SKM-1 (cell line): Measurements from ENCODE around the gene DNAH7.
"Not testable (repeated sequence)": the region's sequence is repeated elsewhere in the genome, so short reads cannot be mapped to it uniquely, and the experiment has no call there.

Experiments used
- DNase-seq: peaks from one replicate; lab custom pipeline; 2025; ENCODE audit not compliant: unreplicated experiment; lab: John Stamatoyannopoulos, UW

DNAH7 gene

DNA sequence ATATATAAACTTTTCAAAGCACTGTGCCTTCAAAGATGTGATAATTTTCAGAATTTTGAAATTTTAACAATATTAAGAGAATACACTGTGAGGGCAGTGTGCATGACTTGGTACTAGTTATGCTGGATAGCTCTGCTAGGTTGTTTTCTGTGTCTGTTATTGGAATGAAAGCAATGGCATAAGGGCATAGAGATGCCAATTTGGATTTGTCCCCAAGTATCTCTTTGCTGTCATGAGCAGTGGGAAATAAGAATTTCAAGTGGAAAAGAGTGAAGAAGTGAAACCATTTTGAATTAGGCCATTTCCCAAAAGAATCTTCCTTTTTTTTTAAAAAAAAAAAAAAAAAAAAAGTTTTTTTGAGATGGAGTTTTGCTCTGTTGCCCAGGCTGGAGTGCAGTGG, 334.8 kb downstream of the DNAH7 start:
- DNase-seq, result no peak

GRCh38 chr2:195732574-195732973, 336.1 kb downstream of the DNAH7 start:
- no peak for DNase-seq

DNA sequence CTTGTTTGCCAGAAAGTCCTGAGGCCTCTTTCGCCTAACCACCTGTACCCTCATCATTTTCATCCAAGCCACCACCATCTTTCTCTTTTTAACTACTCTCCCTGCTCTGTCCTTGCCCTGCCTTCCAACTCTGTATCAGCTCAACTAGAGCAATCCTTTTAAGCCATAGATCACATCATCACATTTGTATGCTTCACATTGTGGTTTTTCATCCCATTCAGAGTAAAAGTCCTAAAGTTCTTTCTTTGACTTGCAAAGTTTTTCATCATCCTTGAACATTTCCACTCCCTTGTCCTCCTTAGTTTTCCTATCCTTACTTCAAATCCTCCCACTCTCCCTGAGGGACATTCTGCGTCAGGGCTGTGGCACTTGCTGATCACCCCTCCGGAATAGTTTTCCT, 337.7 kb downstream of the DNAH7 start:
- no peak for DNase-seq

GRCh38 chr2:195727106-195727505, 341.5 kb downstream of the DNAH7 start:
- DNase-seq, result no peak

GRCh38 chr2:195722075-195722474, 346.6 kb downstream of the DNAH7 start:
- DNase-seq, result no peak

DNA sequence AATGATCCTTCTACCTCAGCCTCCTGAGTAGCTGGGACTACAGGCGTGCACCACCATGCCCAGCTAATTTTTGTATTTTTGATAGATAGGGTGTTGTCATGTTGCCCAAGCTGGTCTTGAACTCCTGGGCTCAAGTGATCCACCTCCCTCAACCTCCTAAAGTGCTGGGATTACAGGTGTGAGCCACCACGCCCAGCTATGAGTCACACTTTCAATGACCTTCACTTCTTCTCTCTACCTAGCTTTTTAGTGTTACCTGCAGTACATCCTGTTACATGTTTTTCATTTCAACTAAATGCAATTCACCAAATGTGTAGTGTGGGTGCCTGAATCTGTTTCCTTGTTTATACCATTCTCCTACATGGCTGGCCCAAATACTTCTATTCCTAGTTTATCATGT, 347.6 kb downstream of the DNAH7 start:
- no peak for DNase-seq

DNA sequence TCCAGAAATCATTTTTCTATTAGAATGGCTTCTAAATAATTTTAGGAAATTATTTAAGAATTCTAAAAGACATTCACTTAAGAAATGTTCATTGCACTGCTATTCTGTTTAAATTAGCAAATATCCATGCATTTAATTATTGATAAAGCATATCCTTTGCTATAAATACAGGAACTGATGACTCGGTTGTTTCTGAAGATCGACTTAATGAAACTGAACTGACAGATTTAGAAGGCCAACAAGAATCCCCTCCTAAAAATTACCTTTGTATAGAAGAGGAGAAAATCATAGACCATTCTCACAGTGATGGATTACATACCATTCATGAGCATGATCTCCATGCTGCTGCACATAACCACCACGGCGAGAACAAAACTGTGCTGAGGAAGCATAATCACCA, 352.2 kb downstream of the DNAH7 start:
- no peak for DNase-seq

DNA sequence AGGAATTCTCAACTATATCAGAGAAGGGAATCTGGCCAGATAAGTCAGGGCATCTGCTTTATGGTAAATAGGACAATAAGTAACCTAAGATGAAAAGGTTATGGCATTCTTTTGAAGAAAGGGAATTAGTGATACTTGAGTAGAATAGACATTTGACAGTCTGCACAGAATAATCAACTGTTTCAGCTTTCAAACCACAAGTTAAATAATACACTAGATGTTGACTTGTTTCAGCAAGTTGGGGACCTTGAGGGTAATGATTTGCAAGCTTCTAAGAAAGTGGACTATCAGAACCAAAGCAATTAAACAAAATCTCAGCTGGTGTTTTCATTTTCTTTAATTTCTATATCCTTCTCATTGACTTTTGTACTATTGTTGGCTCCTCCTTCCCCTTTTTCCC, 357.2 kb downstream of the DNAH7 start:
- DNase-seq, result no peak

DNA sequence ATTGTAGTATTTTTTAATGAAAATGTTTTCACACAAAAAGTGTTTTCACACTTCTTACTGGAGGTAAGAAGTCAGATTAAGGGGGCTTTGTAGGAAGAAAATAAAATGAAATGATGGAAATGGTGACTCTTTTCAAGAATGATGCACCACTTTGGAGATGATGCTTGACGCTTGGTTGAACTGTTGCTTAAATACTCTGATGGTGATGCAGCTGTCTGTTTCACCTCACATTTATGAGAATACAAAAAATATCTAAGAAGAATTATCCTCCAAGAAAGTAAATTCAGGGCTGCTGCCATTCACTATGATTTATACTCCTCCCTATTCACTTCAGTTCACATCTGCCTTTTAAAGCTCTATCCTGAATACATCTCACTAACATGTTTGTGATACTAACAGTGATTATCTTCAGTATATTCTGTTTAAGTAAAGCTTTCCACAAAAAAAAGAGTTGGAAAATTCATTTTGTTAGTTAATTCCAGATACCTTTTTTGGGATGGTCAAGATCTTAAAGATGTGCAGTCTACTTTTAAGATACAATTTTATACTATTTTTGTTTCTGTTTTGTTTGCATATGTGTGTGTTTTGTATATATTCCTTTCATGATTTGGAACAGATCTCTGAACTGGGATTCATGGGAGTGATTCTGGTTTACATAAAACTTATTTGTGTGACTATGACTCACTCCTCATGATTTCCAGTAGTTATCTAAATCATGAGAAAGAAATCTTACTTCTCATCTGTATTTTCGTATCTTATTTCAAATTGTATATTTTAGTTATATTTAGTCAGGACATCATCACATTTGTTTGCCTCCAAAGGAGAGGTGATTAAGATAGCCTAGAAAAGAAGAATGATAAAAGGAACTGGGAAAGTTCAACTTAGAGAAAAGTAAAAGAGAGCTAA, 358.5 kb downstream of the DNAH7 start:
- no peak for DNase-seq

DNA sequence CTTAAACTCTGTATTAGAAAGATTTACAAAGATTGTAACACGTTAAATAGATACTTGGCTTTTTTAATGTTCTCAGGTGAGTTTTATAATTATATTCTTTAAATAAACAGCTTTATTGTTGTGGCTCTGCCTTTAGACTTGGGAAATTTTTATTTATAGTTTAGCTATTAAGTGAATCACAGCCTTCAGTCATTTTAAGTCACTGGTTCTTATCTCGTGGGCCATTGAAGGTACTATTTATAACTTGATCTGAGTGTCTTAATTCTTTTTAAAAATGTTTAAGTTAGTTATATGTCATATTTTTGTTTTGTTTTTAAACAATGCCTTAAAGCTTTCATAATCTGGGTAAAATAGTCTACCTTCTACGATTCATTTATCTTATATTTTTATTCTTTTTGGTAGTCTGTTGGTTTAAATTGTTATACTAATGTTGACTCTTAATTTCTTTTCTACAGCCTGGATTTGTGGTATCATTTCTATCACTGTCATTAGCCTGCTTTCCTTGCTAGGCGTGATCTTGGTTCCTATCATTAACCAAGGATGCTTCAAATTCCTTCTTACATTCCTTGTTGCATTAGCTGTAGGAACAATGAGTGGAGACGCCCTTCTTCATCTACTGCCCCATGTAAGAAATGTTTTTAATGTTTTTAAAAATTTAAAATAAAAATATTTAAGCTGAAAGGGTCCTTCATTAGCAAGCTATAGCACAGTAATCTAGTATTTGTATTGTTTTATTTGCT, 362.3 kb downstream of the DNAH7 start:
- no peak for DNase-seq

DNA sequence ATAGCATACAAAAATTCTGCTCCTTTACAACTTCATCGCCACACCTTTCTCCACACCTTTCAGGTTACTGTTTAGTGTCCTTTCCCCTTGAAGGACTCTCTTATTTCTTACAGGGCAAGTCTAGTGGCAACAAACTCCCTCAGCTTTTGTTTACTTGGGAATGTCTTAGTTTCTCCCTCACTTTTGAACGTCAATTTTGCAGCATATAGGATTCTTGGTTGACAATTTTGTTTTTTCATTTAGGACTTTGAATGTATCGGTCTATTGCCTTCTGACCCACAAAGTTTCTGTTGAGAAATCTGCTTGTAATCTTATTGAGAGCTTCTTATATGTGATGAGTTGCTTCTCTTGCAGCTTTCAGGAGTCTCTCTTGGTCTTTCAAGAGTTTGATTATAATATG, 368.2 kb downstream of the DNAH7 start:
- no peak for DNase-seq

DNA sequence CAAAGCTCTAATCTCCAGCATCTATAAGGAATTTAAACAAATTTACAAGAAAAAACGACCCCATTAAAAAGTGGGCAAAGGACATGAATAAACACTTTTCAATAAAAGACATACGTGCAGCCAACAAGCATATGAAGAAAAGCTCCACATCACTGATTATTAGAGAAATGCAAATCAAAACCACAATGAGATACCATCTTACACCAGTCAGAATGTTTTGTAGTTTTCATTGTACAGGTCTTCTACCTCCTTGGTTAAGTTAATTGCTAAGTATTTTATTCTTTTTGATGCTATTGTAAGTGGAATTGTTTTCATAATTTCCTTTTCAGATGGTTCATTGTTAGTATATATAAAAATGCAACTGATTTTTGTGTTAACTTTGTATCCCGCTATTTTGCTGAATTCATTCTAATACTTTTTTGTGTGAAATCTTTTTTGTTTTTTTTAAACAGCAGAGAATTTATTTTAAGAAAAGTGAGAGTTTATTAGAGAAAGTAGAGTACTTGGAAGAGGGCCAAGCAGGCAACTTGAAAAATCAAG, 370.9 kb downstream of the DNAH7 start:
- DNase-seq, result no peak

DNA sequence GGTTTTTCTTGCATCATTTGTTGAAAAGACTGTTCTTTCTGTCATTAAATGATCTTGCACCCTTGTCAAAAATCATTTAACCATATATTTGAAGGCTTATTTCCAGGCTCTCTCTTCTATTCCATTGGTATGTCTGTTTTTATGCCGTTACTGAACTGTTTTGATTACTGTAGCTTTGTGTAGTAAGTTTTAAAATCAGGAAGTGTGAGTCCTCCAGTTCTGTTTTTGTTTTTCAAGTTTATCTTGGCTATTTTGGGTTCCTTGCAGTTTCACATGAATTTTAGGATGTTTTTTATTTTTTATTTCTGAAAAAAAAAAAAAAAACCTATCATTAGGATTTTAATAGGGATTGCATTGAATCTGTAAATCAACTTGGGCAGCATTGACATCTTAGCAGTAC, 372.6 kb downstream of the DNAH7 start:
- no peak for DNase-seq

GRCh38 chr2:195695002-195695631, 373.5 kb downstream of the DNAH7 start:
- no peak for DNase-seq

DNA sequence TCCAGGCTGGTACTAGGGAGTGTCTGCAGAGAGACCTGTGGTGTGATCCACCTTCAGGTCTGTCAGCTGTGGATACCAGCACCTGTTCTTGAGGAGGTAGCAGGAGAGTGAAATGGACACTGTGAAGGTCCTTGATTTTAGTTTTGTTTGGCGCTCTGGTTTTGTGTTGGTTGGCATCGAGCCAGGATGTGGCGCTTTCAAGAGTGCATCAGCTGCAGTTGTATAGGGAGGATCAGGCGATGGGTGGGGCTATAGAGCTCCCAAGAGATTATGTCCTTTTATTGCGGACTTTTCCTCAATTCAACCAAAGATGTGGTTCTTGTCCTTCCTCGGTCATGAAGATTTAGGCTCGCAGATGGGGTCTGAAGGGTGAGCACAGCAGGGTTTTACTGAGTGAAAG, 374.1 kb downstream of the DNAH7 start:
- no peak for DNase-seq

DNA sequence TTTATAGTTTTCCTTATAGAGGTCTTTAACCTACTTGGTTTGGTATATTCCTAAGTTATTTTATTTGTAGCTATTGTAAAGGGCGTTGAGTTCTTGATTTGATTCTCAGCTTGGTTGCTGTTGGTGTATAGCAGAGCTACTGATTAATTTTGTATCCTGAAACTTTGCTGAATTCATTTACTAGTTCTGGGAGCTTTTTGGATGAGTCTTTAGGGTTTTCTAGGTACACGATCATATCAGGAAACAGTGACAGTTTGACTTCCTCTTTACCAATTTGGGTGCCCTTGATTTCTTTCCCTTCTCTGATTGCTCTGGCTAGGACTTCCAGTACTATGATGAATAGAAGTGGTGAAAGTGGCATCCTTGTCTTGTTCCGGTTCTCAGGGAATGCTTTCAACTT, 376.1 kb downstream of the DNAH7 start:
- DNase-seq, result not testable (repeated sequence)
